Measurements from ENCODE around the gene EIPR1.
"Not testable (repeated sequence)": the region's sequence is repeated elsewhere in the genome, so short reads cannot be mapped to it uniquely, and the experiment has no call there.

The EIPR1 gene

GRCh38 chr2:3182848-3183247, 194.8 kb downstream of the EIPR1 start:
- DNase-seq (ENCODE audit: extremely low read depth in 1 of 2, low read depth in 1 of 2) = no peak

DNA sequence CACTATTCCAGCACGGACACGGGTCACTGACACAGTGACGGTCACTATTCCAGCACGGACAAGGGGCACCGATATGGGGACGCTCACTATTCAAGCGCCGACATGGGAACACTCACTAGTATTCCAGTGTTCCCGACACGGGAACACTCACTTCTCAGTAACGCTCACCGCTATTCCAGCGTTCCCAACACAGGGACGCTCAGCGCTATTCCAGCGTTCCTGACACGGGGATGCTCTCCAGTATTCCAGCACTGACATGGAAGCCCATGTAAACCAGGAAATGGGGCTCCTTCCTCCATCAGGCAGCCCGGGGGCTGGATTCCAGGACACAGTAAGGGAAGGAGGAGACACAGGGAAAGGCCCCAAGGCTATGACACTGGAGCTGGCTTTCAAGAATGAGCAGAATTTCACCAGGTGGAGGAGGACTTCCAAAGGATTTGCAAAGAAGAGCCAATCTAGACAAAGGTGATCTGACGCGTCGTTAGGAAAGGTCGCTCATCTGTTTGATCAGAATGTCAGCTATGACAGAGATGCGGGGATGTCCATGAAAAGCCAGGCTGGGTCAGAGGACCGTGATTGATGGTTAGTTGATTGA, 196.1 kb downstream of the EIPR1 start:
- no peak for DNase-seq (ENCODE audit: extremely low read depth in 1 of 2, low read depth in 1 of 2)

GRCh38 chr2:3180909-3181221, 196.8 kb downstream of the EIPR1 start:
- DNase-seq (ENCODE audit: extremely low read depth in 1 of 2, low read depth in 1 of 2) = not testable (repeated sequence)

GRCh38 chr2:3180082-3180908, 197.3 kb downstream of the EIPR1 start:
- no peak for DNase-seq (ENCODE audit: extremely low read depth in 1 of 2, low read depth in 1 of 2)

- no peak for DNase-seq (ENCODE audit: extremely low read depth in 1 of 2, low read depth in 1 of 2)
Observed at GRCh38 chr2:3179626-3180025, 198.0 kb downstream of the EIPR1 start.

GRCh38 chr2:3179208-3179607, 198.4 kb downstream of the EIPR1 start:
- DNase-seq (ENCODE audit: extremely low read depth in 1 of 2, low read depth in 1 of 2) = no peak

- no peak for DNase-seq (ENCODE audit: extremely low read depth in 1 of 2, low read depth in 1 of 2)
Observed at GRCh38 chr2:3178578-3179031, 199.0 kb downstream of the EIPR1 start.

GRCh38 chr2:3177891-3178577, 199.6 kb downstream of the EIPR1 start:
- DNase-seq (ENCODE audit: extremely low read depth in 1 of 2, low read depth in 1 of 2) = no peak

- DNase-seq (ENCODE audit: extremely low read depth in 1 of 2, low read depth in 1 of 2) = no peak
Observed at GRCh38 chr2:3176869-3177255, 200.8 kb downstream of the EIPR1 start.

DNA sequence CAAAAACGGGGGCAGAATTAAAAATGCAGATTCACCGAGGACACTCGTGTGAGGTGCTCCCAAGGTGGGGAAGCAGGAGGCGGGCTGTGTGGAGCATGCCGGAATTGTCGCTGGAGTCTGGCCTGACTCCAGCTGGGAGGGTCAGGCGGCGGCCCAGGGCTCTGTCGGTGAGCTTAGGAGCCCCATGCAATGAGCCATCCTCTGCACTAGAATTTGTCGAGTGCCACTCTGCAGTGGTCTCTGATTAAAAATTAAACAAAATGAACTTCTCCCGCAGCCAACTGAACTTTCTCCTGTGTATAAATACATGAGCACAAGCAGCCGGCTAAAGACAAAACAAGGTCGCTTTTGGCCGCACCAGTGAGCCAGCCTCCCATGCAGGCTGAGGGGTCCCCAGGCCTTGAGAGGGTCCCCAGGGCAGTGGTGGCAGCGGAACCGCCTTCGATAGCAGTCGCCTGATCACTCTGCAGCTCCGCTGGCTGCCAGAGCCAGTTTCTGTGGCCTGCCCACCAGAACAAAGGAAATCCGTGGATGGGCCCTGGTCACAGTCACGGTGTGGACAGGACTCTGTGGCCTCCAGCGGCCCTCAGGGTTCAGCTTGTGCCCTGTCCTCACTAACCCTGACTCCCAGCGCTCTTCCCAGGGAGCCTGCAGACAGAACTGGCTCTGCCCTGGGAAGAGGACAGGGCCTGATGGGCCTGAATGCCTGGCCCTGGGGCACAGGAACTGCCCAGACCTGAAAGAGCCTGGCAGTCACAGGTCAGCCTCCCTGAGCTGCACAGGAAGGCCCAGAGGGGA, 201.3 kb downstream of the EIPR1 start:
- no peak for DNase-seq (ENCODE audit: extremely low read depth in 1 of 2, low read depth in 1 of 2)

DNA sequence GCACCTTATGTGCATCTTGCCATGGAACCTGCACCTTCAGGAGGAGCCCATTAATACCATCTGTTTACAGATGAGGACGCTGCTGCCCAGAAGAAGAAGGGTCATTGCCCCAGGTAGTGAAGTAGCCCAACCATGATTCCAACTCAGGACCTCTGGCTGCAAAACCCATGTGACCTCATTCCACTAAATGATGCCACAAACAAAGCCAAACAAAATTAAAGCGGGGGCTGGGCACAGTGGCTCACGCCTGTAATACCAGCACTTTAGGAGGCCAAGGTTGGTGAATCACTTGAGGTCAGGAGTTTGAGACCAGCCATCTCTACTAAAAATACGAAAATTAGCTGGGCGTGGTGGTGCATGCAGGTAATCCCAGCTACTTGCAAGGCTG, 202.1 kb downstream of the EIPR1 start:
- DNase-seq (ENCODE audit: extremely low read depth in 1 of 2, low read depth in 1 of 2) = no peak

DNA sequence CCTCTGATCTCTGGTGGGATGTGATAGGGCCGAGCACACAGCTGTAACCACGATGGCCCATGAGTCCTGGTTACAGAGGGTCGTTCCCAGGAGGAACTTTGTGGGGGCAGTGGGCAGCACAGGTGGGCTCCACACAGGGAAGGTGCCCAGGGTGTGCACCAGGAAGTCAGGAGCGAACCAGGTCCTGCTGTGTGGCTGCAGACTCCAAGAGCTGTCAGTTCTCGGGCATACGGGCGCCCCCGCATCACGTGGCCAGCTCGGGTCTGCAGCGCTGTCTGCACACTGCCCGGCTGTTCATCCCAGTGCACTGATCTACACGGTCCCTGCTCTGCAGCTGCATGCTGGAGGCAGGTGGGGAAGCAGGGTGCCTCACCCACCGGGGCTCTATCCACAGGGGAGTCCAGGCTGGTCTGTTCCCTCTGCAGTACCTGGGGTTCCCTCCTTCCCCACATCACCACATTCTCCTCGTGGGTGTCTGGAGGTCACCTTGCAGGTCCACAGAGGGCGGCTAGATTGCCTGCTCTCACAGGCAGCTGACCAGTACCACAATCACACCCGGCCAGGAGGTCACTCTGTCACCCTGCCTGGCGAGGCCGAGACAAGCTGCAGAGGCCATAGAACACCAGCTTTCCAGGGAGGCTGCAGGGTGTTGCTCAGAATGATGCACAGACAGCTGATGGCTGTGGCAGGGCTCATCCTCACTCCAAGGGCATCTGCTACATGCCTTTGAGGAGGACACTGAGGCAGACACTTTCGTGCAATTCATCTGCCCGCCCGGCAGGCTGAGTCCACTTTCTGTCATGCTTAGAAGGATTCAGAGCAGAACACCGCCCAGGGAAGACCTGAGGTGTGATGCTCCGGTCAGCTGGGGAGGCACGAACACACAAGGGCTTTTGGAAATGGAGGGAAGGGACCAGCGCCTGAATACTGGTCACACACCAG, 202.7 kb downstream of the EIPR1 start:
- DNase-seq (ENCODE audit: extremely low read depth in 1 of 2, low read depth in 1 of 2) = no peak

DNA sequence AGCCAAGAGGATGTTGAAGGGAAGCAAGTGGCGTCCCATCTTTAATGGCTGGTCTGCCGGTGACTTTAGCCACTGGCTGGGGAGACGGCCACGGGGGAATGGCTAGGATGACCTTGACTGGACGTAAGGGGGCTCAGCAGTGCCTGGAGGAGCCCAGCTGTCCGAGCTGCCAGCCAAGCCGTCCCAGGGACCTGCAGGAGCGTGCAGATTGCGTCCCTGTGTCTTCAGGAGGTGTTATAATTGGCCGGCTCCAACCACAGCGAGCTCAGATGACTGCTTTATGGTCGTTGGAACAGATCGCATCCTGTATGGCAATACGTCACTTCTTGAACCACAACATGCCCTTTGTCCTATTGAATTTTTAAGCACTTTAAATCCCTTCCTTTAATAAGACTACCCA, 204.6 kb downstream of the EIPR1 start:
- no peak for DNase-seq (ENCODE audit: extremely low read depth in 1 of 2, low read depth in 1 of 2)

DNA sequence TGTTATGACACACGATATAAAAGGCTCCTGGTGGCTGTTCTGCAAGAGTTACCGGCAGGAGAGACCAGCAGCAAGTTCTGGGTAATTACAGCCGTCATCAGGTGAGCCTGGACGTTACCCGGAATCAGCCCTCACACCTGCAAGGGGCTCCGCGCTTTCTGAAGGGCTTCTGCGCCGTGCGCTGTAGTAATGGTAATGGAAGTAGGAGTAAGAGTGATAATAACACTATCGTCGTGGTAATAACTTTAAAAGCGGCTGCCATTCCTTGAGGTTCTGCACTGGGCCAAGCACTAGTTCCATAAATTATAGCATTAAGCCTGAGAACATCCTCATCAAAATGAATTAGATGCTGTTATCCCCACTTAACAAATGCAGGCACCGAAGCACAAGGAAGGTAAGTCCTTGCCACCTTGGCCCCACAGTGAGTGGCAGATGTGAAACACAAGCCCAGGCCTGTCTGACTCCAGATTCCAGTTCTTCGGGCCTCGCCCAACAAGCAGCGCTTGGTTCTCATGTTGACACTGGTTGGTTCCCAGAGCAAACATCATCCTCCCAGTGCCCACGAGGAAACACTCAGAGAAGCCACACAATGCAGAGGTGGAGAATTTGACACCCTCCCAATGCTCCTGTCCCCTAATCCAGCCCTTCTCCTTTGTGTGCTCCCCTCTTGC, 205.2 kb downstream of the EIPR1 start:
- DNase-seq (ENCODE audit: extremely low read depth in 1 of 2, low read depth in 1 of 2) = no peak

DNA sequence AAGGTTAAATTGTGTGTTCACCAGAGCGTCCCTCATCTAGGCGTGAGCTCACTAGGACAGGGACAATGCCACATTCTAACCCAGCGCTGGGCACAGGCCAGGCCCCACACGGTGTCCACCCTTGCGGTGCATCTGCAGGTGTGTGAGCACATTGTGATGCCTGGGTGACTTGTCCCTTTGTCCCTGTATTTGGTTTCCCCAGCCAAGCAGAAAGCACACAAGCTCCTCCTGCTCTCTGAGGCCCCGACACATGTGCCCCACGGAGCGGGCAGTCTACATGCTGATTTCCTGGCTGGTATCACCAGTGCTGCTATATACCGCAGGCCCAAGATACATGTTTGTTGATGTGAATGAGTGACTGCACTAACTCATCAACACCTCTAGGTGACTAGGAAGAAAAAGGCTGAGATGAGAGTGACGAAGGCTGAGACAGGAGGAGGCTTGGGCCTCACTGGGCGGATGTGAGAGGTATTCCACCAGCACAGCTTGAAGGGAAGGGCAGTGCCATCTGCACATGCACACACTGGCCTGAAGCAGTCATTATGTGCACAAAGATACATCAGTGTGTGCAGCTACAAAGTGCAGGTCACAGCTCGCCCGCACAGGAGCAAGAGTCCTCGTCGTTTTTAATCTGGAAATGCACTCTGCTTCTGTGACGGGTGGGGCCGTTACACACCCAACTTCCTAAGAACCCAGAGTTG, 205.9 kb downstream of the EIPR1 start:
- no peak for DNase-seq (ENCODE audit: extremely low read depth in 1 of 2, low read depth in 1 of 2)

GRCh38 chr2:3170792-3171455, 206.7 kb downstream of the EIPR1 start:
- no peak for DNase-seq (ENCODE audit: extremely low read depth in 1 of 2, low read depth in 1 of 2)

DNA sequence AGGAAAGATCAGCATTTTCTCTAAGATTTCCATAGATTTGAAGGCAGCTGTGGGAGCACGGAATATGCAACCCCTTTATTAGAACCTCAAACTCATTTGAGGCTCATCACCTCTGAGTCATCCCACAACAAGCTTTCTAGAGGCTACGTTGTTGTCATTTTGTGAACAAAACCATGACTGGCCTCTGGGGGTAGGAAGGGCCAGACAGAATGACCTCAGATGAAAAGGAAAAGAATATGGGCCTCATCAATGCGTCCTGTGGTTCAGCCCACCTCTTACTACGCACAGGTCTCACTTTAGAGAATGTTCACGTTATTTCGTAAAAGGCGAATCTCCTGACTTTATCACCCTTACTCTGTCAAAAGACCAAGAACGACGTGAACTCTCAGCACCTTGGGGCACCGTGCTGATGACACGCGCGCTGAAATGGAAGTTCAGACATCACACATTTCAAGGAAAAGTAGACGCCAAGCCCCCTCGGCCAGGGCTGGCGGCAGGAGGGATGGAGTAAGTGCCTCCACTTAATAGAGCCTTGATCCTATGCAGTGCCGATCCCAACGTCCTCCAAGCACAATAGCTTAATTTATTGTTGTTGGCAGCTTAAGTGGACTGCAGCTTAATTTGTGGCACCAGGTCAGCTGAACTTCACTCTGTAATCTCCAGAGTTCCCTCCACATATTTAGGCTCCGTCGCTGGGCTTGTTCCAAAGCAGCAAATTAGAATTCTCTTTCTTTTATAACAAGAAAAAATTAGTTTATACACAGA, 208.3 kb downstream of the EIPR1 start:
- no peak for DNase-seq (ENCODE audit: extremely low read depth in 1 of 2, low read depth in 1 of 2)
